Brain microvascular endothelial cell (primary cell): ENCODE data around the gene HNRNPAB.

Experiments
- DNase-seq: peaks from one replicate; pipeline ENCODE4 v3.0.0-alpha.2; 2020
- H3K27ac ChIP-seq: fragments of 250-450 bp; sonication (Bioruptor Pico); 2 replicates; pipeline ENCODE4 v1.5.1; 2020; ENCODE audit warnings: mild to moderate bottlenecking, moderate library complexity
- H3K27me3 ChIP-seq: fragments of 250-450 bp; sonication (Bioruptor Pico); replicated peaks from 2 replicates; pipeline ENCODE4 v1.5.1; 2020; ENCODE audit warnings: mild to moderate bottlenecking
- H3K36me3 ChIP-seq: fragments of 250-450 bp; sonication (Bioruptor Pico); replicated peaks from 2 replicates; pipeline ENCODE4 v1.5.1; 2020; ENCODE audit warnings: mild to moderate bottlenecking
- H3K4me3 ChIP-seq: 2 replicates; pipeline ENCODE4 v1.5.1; 2011; ENCODE audit warnings: low read depth, mild to moderate bottlenecking, control low read depth, low read length, moderate library complexity
- in situ Hi-C: cut with HindIII; loops from 2 replicates; pipeline ENCODE4 v1.10.0; 2017; ENCODE audit warnings: low sequenced_read_pairs, low pct_ligation_motif_present
- TF ChIP-seq, protein P1 (sequence below): IDR thresholded peaks from 2 replicates; pipeline ENCODE4 v1.5.1; 2011; ENCODE audit warnings: low read depth, mild to moderate bottlenecking, moderate library complexity, low read length, control low read depth, inconsistent platforms; ENCODE audit errors: missing control alignments

The HNRNPAB gene

DNA sequence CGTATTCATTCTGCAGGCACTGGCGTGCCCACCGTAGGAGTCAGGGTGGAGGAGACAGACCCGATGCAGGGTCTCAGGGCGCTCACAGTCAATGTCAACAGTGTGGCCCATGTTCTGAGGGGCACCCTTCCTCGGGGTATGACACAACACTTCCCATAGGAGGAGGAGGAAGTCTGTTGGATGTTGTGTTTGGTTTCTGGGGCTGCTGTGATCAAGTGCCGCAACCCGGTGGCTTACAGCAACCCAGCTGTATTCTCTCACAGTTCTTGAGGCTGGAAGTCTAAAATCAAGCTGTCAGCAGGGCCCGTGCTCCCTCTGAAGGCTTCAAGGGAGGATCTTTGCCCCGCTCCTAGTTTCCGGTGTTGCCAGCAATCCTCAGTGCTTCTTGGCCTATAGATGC lies 5.6 kb upstream of the HNRNPAB start:
- in situ Hi-C loops = no loop called here
- TF ChIP-seq, protein P1, sequence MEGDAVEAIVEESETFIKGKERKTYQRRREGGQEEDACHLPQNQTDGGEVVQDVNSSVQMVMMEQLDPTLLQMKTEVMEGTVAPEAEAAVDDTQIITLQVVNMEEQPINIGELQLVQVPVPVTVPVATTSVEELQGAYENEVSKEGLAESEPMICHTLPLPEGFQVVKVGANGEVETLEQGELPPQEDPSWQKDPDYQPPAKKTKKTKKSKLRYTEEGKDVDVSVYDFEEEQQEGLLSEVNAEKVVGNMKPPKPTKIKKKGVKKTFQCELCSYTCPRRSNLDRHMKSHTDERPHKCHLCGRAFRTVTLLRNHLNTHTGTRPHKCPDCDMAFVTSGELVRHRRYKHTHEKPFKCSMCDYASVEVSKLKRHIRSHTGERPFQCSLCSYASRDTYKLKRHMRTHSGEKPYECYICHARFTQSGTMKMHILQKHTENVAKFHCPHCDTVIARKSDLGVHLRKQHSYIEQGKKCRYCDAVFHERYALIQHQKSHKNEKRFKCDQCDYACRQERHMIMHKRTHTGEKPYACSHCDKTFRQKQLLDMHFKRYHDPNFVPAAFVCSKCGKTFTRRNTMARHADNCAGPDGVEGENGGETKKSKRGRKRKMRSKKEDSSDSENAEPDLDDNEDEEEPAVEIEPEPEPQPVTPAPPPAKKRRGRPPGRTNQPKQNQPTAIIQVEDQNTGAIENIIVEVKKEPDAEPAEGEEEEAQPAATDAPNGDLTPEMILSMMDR = no peak
- DNase-seq = no peak
- H3K36me3 ChIP-seq = no peaks in the 10 kb centered on the region
- no peak overlapping the region for H3K4me3 ChIP-seq
- H3K27me3 ChIP-seq = peaks cover 4% of the 10 kb centered on the region
- no peak overlapping the region for H3K27ac ChIP-seq

DNA sequence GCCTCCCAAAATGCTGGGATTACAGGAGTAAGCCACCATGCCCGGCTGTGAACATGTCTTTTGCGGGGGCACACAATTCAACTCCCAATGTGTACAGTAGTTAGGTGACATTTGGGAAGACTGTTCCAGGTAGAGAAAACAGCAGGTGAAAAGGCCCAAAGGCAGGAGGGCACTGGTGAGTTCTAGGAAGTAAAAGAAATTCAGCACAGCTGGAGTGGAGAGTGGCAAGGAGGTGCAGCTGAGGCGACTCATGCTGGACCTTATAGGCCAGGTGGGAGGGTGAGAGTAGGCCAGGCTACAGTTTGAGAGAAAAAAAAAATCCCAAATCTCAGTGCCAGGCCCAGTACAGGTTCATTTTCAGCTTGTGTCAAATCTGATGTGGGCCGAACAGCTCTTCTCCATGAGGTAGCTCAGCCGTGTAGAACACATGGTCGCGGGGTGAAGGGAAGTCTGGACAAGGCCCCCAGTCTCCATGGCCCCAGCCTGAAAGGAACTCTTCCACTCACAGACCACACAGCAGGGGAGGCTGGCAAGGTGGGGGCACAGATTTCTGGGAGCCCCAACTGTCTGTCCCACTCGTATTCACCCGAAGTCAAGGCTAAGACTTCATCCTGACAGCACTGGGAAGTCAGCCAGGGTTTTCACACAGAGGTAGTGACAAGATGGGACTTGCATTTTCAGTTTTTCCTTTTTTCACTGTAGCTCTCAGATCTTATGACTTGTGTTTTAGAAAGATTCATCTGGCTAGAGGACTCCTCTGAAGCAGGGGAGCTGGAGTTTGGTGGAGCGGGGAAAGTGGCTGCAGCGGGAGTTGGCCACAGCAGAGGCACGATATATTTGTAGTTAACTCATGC lies 4.5 kb upstream of the HNRNPAB start:
- no peak overlapping the region for H3K4me3 ChIP-seq
- in situ Hi-C loops = no loop called here
- H3K36me3 ChIP-seq = peaks cover 1% of the 10 kb centered on the region
- no peaks in the 10 kb centered on the region for H3K27me3 ChIP-seq
- TF ChIP-seq, protein P1 = no peak
- DNase-seq = no peak
- H3K27ac ChIP-seq = no peak overlapping the region

DNA sequence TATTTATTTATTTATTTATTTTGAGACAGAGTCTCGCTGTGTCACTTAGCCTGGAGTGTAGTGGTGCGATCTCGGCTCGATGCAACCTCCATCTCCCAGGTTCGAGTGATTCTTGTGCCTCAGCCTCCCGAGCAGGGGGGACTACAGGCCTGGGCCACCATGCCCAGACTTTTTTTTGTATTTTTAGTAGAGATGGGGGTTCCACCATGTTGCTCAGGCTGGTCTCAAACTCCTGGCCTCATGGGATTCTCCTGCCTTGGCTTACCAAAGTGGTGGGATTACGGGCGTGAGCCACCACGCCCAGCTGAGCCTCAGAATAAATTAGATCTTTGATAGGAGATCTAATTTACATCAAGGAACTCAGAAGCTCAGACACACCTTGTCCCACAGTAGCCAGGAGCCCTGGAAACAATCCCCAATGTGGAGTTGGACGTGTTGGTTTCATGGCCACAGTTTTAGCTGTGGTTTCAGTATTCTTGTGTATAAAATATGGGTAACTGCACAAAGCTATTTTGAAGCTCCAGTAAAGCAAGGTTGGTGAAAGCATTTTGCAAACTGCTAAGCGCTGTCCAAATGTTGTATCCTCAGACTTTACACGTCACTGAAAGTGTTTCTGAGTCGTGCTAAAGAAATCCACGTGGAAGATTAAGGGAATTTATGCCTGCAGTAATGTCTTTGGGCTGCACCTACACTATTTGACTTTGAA lies 3.0 kb upstream of the HNRNPAB start:
- H3K4me3 ChIP-seq = no peak overlapping the region
- TF ChIP-seq, protein P1 = no peak
- no peaks in the 10 kb centered on the region for H3K27me3 ChIP-seq
- in situ Hi-C loops = no loop called here
- peaks cover 17% of the 10 kb centered on the region for H3K36me3 ChIP-seq
- DNase-seq = no peak
- no peak overlapping the region for H3K27ac ChIP-seq

DNA sequence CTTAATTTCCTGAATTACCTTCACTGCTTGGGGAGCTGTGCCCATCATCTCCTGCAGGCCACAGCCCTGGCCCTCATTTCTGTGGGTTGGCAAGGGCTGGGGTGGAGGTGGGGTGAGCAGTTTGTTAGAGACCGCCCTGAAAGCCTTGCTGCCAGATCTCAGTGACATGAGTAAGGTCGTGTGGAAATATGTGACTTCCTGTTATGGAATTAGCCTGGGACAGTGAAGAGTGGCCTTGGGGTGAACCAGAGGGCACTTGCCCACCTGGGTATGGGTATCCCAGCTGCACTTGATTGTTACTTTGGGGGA lies 2.5 kb upstream of the HNRNPAB start:
- TF ChIP-seq, protein P1 = no peak

DNA sequence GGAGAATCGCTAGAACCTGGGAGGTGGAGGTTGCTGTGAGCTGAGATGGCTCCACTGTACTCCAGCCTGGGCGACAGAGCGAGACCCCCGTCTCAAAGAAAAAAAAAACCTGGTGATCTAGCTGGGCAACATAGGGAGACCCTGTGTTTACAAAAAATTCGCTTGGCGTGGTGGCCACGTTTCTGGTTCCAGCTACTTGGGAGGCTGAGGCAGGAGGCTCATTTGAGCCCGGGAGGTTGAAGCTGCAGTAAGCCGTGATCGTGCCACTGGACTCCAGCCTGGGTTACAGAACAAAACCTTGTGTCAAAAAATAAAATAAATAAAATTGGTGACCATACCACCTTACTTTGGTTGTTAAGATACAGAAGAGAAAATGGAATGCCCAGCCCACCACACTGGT lies 1.8 kb upstream of the HNRNPAB start:
- TF ChIP-seq, protein P1 = no peak
- peaks cover 28% of the 10 kb centered on the region for H3K36me3 ChIP-seq
- in situ Hi-C loops = no loop called here
- H3K27ac ChIP-seq = no peak overlapping the region
- no peak overlapping the region for H3K4me3 ChIP-seq
- no peak for DNase-seq
- H3K27me3 ChIP-seq = no peaks in the 10 kb centered on the region

More for the DNA sequence above, 2.5 kb upstream of the HNRNPAB start:
- peaks cover 22% of the 10 kb centered on the region for H3K36me3 ChIP-seq
- no peak overlapping the region for H3K4me3 ChIP-seq
- in situ Hi-C loops = no loop called here
- DNase-seq = no peak
- H3K27me3 ChIP-seq = no peaks in the 10 kb centered on the region
- no peak overlapping the region for H3K27ac ChIP-seq
